Raji (cell line): Measurements from ENCODE around the gene KRTAP2-2.

Experiments
- POLR2A ChIP-seq: IDR thresholded peaks from 2 replicates; pipeline ENCODE4 v1.6.1; 2011; ENCODE audit warnings: low read depth, low read length, control low read depth; ENCODE audit not compliant: insufficient read depth

The KRTAP2-2 gene

DNA sequence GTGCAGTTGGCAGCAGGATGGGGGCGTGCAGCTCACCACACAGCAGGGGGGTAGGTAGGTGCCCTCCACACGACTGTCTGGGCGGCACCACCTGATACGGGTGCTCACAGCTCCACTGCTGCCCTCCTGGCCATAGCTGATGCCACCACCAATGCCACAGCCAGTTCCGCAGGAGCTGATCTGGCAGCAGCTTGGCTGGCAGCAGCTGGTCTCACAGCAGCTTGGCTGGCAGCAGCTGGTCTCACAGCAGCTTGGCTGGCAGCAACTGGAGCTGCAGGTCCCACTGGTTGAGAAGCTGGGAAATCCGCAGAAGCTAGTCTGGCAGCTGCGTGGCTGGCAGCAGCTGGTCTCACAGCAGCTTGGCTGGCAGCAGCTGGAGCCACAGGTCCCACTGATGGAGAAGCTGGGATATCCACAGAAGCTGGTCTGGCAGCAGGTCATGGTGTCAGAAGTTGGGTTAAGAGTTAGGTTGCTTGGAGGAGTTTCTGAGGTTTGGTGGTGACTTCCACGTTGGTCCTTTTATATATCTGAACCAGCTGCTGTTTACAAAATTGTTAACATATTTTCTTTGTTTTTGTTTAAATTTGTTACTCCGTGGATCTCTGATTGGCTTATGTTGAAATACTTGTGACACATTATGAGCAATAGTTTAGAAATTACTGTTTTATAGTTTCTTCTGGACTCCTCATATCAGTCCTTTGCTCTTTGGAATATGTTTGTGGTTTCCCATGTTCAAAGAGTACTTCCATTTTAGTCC lies 28.1 kb downstream of the KRTAP2-2 start, which contains the start of gene KRTAP1-5:
TSS of gene KRTAP1-5 (minus strand) at position 494 of the 757 bp plus-strand sequence. CDS start at position 441, 53 bp downstream.
- no peak for TF ChIP-seq POLR2A

DNA sequence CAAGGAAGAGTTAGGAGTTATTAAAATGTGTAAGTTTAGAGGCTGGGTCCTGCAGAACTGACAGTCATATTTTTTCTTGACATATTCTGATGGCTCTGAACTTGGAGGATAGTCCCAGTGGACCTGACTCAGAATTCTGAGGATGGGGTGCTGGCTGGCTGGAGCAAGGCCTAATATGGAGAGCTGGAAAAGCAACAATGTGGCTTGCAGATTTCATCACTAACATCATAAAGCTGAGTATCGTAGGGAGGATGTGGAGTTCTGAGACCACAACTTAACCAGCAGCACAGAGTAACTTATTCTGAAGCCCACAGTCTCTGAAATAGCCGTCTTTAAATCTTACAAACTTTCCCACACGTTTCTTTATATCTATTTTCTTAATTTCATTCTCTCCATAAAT lies 30.3 kb downstream of the KRTAP2-2 start:
- TF ChIP-seq POLR2A: no peak

DNA sequence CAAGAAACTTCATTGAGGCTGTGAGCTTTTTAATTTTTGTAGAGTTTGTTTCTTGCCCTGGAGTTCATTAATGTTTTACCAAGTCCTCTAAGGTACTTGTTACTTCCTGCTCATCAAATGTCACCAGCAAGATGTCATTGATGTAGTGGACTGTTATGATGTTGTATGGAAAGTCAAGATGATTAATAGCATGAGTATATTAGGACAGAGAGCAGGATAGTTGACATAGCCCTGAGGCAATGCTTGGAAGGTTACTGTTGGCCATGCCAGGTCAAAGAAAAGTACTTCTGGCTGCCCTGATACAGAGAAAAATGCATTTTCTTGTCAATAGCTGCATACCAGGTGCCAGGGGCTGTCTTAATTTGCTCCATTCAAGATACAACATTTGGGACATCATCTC lies 34.7 kb downstream of the KRTAP2-2 start:
- TF ChIP-seq POLR2A: no peak

DNA sequence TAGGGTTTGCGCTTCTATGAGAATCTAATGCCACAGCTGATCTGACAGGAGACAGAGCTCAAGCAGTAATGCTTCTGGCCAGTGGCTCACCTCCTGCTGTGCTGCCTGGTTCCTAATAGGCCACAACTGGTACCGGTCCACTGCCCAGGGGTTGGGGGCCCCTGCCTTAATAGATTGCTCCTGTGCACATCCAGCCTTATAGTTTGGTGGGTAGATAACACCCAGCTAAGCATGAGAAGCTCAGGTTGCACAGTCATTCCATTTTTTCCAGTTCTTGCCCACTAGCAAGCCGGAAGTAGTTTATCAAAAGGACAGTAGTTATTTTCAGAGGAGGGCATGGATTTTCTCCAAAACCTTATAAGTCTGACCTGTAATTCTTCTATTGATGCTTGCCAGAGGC lies 35.6 kb downstream of the KRTAP2-2 start:
- TF ChIP-seq POLR2A: no peak

DNA sequence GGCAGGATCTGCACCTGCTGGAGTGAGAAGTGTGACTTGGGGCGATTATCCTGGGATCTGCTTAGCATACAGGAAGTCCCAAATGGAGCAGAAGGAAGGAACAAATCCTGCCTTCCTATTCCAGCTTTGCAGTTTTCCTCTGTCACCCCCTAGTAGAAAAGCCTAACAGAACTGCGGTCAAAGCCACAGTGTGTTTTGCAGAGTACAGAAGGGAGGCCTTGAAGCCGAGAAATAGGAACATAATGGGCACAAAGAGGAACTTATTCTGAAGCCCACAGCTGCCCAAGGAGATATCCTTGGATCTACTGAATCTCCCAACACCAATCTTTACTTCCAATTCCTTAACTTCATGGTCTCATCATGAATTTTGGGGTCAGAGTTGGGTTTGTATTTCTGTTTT lies 36.5 kb downstream of the KRTAP2-2 start:
- no peak for TF ChIP-seq POLR2A

DNA sequence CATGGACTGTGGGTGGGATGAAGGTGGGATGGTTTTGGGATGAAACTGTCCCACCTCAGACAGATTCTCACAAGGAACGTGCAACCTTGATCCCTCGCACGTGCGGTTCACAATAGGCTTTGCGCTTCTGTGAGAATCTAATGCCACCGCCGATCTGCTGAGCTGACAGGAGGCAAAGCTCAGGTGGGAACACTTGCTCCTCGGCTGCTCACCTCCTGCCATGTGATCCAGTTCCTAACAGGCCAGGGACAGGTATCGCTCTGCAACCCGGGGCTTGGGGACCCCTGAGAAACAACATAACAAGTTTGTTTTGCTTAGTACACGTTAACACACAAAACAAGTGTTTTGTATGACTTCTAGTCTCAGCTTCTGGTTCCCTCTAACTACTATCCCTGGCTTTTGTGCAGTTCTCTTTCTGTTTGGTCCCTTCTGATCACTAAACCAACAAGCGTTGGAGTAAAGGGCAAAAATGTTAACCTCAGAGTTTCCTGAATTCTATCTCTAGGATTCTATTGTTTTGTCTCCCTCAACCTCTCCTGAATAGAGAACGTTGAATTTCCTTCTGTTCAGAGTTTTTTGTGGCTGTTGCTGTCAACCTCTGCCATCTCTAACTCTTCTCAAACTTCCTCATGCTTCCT lies 38.3 kb downstream of the KRTAP2-2 start:
- TF ChIP-seq POLR2A: no peak

DNA sequence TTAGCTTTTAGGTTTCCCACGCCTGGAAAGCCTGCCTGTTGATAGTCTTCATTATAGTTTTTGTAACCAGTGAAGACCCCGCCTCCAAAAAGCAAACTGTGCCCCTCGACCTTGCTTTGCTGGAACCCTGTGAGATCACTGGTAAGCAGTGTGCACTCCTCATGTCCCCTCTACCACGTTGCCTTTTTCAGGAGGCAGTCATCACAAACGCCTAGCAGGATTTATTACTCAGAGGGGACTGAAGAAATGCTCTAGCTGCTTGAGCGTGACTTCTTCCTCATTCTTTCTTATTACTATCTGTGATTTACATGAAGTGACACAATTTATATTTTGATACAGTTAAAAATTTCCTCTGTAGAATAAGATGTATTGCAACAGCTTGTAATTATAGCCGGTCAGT lies 39.6 kb downstream of the KRTAP2-2 start:
- no peak for TF ChIP-seq POLR2A

DNA sequence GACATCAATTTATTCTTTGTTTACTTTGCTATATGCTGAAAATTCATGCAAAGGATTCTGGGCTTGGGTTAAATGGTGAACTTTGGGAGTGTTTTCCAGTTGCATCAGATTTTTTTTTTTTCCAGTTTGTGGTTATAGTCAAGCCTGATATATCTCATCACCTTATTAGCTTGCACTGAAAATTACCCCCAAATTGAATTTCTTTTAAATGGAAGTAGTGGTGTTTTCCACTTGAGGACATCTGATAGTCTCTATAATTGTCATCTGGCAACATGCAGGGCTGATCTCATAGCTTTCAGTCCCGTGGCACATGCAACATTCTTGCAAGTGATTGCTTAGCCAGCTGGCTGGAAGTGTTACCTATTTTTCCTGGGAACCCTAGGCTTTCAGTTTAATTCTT lies 41.4 kb downstream of the KRTAP2-2 start:
- TF ChIP-seq POLR2A: no peak

DNA sequence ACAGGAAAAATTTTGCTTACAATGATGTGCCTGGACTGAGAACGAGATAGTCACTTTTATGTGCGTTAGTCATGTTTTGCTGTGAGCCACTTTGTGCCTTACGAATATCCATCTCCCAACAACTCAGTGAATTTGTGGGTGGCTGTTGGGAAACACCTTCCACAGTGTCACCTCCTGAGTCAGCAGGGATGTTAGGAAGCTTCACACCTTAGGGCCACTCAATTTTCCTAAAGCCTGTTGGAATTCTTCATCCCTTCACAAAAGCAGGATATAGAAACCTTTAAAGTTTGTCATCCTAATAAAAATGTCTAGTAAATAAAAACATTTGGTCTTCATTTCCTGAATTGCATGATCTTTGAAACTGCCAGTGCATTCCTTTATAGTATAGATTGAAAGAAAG lies 41.8 kb downstream of the KRTAP2-2 start:
- TF ChIP-seq POLR2A: no peak

DNA sequence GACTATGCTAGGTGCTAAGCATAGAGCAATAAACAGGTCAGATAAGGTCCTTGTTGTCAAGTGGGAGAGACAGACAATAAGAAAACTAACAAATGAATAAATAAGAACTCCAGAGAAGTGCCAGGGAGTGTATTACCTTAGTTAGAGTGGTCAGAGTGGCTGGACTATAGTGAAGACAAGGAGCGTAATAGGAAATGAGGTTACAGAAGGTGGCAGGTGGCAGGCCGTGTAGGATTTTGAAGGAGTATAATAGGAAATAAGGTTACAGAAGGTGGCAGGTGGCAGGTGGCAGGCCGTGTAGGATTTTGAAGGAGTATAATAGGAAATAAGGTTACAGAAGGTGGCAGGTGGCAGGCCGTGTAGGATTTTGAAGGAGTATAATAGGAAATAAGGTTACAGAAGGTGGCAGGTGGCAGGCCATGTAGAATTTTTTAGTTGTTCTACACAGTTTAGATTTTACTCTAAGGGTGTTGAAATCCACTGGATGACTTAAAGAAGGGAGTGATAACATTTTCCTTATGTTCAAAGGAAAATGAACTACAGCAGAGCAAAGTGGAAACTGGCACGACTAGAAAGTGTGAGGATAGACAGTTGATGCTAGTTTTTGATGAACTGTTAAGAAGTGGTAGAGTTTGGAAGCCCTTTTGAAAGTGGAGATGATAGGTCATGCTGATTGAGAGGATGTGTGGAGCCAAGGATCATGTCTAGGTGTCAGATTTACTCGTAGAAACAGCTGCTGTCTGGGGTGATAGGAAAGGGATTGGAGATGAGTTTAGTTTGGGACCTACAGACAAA lies 42.5 kb downstream of the KRTAP2-2 start:
- TF ChIP-seq POLR2A: no peak

DNA sequence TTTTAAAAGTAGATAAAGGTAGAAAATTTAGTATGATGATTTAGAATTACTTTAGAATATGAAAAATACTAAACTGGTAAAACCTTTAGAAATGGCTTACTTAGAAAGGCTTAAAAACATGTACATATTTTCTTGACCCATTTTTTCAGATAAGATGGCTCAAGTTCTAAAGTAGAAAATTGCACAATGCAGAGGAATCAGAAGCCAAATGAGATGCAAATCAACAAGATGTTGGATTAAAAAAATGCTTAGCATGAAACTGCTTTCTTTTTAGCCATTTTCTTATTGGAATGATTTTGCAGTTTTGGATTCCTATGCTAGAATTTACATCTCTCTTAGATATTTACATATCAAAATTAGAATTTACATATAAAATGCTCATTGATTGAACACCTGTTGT lies 44.6 kb downstream of the KRTAP2-2 start:
- TF ChIP-seq POLR2A: no peak

DNA sequence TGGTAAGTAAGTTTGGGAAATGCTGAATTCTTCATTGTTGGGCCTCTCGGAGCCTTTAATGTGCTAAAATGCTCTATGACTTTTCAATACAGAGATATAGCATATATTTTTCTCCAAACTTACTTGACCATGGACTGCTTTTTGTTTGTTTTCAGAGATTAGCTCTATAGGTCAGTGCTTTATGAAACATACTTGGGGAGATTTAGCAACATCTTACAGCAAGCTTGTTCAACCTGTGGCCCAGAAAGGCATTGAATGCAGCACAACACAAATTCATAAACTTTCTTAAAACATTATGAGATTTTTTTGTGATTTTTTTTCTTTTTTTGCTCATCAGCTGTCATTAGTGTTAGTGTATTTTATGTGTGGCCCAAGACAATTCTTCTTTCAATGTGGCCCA lies 45.1 kb downstream of the KRTAP2-2 start:
- TF ChIP-seq POLR2A: no peak

DNA sequence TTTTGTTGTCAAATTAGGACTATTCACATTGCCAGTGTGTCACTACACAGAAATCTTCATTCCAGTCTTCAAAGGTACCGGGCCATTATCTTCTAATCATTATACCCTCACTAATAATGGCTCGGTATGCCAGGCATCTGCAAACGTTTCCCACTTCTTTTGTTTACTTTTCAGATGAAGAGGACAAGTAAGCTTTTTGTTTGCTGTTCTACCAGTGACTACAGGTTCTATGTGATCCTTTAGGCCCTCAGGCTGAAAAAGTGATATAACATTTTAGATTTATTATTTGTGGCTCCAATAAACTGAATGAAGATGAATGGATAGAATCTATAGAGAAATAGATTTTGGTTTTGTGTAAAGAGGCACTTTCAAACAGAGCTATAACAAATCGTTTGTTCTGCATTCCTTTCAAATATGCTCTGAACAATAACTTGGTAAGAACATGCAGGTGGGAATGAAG lies 45.7 kb downstream of the KRTAP2-2 start:
- no peak for TF ChIP-seq POLR2A

DNA sequence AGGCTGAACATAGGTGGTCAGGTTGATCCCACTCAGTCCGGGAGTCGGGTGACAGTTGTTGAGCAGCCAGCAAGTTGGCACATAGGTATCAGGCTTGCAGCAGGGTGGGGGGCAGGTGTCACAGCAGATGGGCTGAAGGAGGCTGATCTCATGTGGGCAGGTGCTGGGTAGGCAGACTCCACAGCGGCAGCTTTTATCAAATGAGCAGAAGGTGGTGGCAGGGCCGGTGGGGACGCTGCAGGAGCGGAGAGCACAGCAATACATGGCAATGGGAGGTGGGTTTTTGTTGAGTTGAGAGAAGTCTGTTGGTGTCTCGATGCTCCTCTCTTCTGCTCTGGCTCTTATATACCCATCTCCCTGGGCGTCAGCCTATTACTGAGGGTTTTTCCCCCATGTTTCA lies 46.2 kb downstream of the KRTAP2-2 start, which contains the start of gene KRTAP3-1:
TSS of gene KRTAP3-1 (minus strand) at position 318 of the 400 bp plus-strand sequence. CDS start at position 264, 54 bp downstream.
- TF ChIP-seq POLR2A: no peak
